Heart left ventricle (tissue), 16 donors: ENCODE measurements around the gene PDE6B. TPM values are rescaled to one million over a fixed set of nuclear protein-coding genes. Genes with fewer than 3 reads are reported as not detected.

Source experiments
- ATAC-seq, 4 donors: fragments of 200-7000 bp; cut with Tn5 transposase; one replicate each; pipeline ENCODE4 v1.9.1; 2020 to 2022; ENCODE audit warnings: moderate library complexity in 4 of 4, mild to moderate bottlenecking in 3 of 4, moderate number of reproducible peaks in 1 of 4
- DNase-seq, 5 donors: peaks; one replicate each; pipeline ENCODE4 v3.0.0-alpha.2; 2020
- H3K27ac ChIP-seq, 12 donors: fragments of 200-600 bp; sonication (generic) in 4 of 12; one replicate each; pipeline versions ENCODE4 v1.5.0 to v1.8.0; 2016 to 2022; ENCODE audit warnings: mild to moderate bottlenecking in 2 of 12
- H3K27me3 ChIP-seq, 9 donors: fragments of 200-600 bp; sonication (generic) in 2 of 9; one replicate each; pipeline versions ENCODE4 v1.5.1 to v1.8.0; 2016 to 2022; ENCODE audit warnings: mild to moderate bottlenecking in 3 of 9
- H3K36me3 ChIP-seq, 9 donors: fragments of 200-600 bp; sonication (generic) in 2 of 9; one replicate each; pipeline versions ENCODE4 v1.5.0 to v1.8.0; 2018 to 2022; ENCODE audit warnings: mild to moderate bottlenecking in 2 of 9
- H3K4me1 ChIP-seq, 12 donors: fragments of 200-600 bp; sonication (generic) in 4 of 12; one replicate each; pipeline versions ENCODE4 v1.5.0 to v1.8.0; 2016 to 2022; ENCODE audit warnings: mild to moderate bottlenecking in 3 of 12
- H3K4me3 ChIP-seq, 12 donors: fragments of 200-600 bp; sonication (generic) in 4 of 12; one replicate each; pipeline versions ENCODE4 v1.5.0 to v1.8.0; 2017 to 2022; ENCODE audit warnings: mild to moderate bottlenecking in 9 of 12, moderate library complexity in 4 of 12
- H3K9me3 ChIP-seq, 12 donors: fragments of 200-600 bp; sonication (generic) in 4 of 12; one replicate each; pipeline versions ENCODE4 v1.5.0 to v1.8.0; 2016 to 2022; ENCODE audit warnings: mild to moderate bottlenecking in 1 of 12
- CTCF ChIP-seq, 12 donors: fragments of 200-600 bp; sonication (generic) in 4 of 12; IDR thresholded peaks; one replicate each; pipeline versions ENCODE4 v1.5.0 to v1.8.0; 2018 to 2022; ENCODE audit warnings: antibody characterized with exemption in 12 of 12, mild to moderate bottlenecking in 5 of 12
- POLR2A ChIP-seq, 2 donors: fragments of 450-650 bp; IDR thresholded peaks; one replicate each; pipeline ENCODE4 v1.6.1; 2017; ENCODE audit warnings: antibody characterized with exemption in 2 of 2, mild to moderate bottlenecking in 2 of 2, moderate library complexity in 2 of 2
- WGBS, 4 donors: extraction: QIAGEN DNeasy Blood & Tissue Kit in 2 of 4; methylation state at CpG; one replicate each; pipeline versions ENCODE4 v1.1.5 to v1.1.7; 2013 to 2018; 5-methylcytosine and 5-hydroxymethylcytosine counted together
- intact Hi-C, 10 donors: fragments of 100-400 bp; cut with DNase I; formaldehyde crosslinking; loops; one replicate each; pipeline versions ENCODE4 v1.11.1 to v1.14.2; 2022
- polyA plus RNA-seq, 2 donors: library from polyadenylated mRNA; stranded (reverse); fragments of 200-250 nt; gene quantifications; one replicate each; pipeline ENCODE4 v1.2.3, GENCODE V29; 2013
- total RNA-seq, 9 donors: library from RNA; depleted of rRNA in 2 of 9; stranded (reverse); fragments of >200 nt in 2 of 9; fragmentation: NEBNext Ultra II Directional in 3 of 9; extraction: Animal tissue kit (Norgen Biotek cat#: 25700) in 3 of 9; gene quantifications; one replicate each; pipeline versions ENCODE4 v1.1.0 to v1.2.4, GENCODE V29; 2016 to 2023
- donor health status: ischemic (EF 13 %, LVEDD 7.1; RV severe dilation, severe dysfunction).
- donor health status: healthy with polysubstance abuse.
- donor health status: DM: no; HTN: yes; CAD: no.
- donor health status: DM: no; HTN: no; CAD: no.
- donor health status: ischemic (EF 25% LVEDD 6.9; RV normal size, moderate dysfunction).
- donor health status: ischemic (EF 25% LVEDD 5.7; RV mildly dilated, moderate dysfunction).
- donor health status: healthy.
- donor health status: DM: yes; HTN: yes; CAD: no.
- donor health status: ischemic (EF 35%, LVEDD 5.7; RV mildly dilated, moderate dysfunction).
- donor health status: nonischemic (EF 11% LVEDD 7.7; RV severe dilation, severe dysfunction).
- donor health status: DM: yes; HTN: yes; CAD: no.
- donor health status: PGD.
- donor health status: ischemic (EF 29% LVEDD 5.4; RV normal size, mild dysfunction).
- donor health status: nonischemic (EF 23%, LVEDD 6.1; RV moderate dilation, normal function).

PDE6B gene
- total and polyA plus RNA-seq, 11 donors = 0.61 to 8.4 (median 3.5) TPM

GRCh38 chr4:710116-710515 is 84.7 kb downstream of the PDE6B start:
- no peak overlapping the region for H3K27ac ChIP-seq
- no peaks in the 10 kb centered on the region for H3K9me3 ChIP-seq
- no peaks in the 10 kb centered on the region for H3K27me3 ChIP-seq
- H3K4me1 ChIP-seq = peaks cover 5 to 37% (median 18%) of the 10 kb centered on the region in 12 donors
- no peak for TF ChIP-seq POLR2A (IDR thresholded peaks at IDR 0.05)
- intact Hi-C loops = no loop called here
- ATAC-seq (no peak), DNase-seq (peak in 1 of 5 donors; percentile 12)
- peaks cover 0 to 12% (median 0%) of the 10 kb centered on the region in 9 donors for H3K36me3 ChIP-seq
- no peak overlapping the region for H3K4me3 ChIP-seq
- WGBS, 4 donors = 67 to 73% (median 71%) methylated on average over 7 to 9 of the region's 9 CpGs

- DNase-seq = no peak
- intact Hi-C loops = no loop called here
- Histone ChIP-seq H3K4me1 (peaks cover 5 to 34% (median 17%) of the 10 kb centered on the region in 12 donors), H3K27me3 (no peaks in the 10 kb centered on the region), H3K27ac (no peak overlapping the region), H3K36me3 (peaks cover 0 to 12% (median 0%) of the 10 kb centered on the region in 9 donors), H3K4me3 (no peak overlapping the region), H3K9me3 (no peaks in the 10 kb centered on the region)
- TF ChIP-seq POLR2A (IDR thresholded peaks at IDR 0.05) (no peak), CTCF (IDR thresholded peaks at IDR 0.05) (no peak)
- ATAC-seq = no peak
- 86 to 91% (median 87%) methylated on average over 13 of the region's 13 CpGs for WGBS, 4 donors
These were observed 85.5 kb downstream of the PDE6B start for GRCh38 chr4:710916-711315.

- Histone ChIP-seq H3K27me3 (no peaks in the 10 kb centered on the region), H3K9me3 (no peaks in the 10 kb centered on the region), H3K36me3 (peaks cover 0 to 12% (median 0%) of the 10 kb centered on the region in 9 donors), H3K4me1 (peaks cover 2 to 26% (median 14%) of the 10 kb centered on the region in 12 donors), H3K27ac (no peak overlapping the region), H3K4me3 (no peak overlapping the region)
- WGBS, 4 donors = 59 to 71% (median 62%) methylated on average over 3 of the region's 3 CpGs
- DNase-seq = no peak
- intact Hi-C loops = no loop called here
- no peak for TF ChIP-seq POLR2A (IDR thresholded peaks at IDR 0.05)
- no peak for TF ChIP-seq CTCF (IDR thresholded peaks at IDR 0.05)
- ATAC-seq = no peak
These were observed 86.7 kb downstream of the PDE6B start for GRCh38 chr4:712093-712492.

GRCh38 chr4:712916-713632 is 87.7 kb downstream of the PDE6B start:
- Histone ChIP-seq H3K27ac (no peak overlapping the region), H3K4me3 (no peak overlapping the region), H3K9me3 (no peaks in the 10 kb centered on the region), H3K4me1 (peaks cover 0 to 29% (median 14%) of the 10 kb centered on the region in 12 donors), H3K27me3 (no peaks in the 10 kb centered on the region), H3K36me3 (peaks cover 0 to 12% (median 0%) of the 10 kb centered on the region in 9 donors)
- no peak for TF ChIP-seq CTCF (IDR thresholded peaks at IDR 0.05)
- no peak for TF ChIP-seq POLR2A (IDR thresholded peaks at IDR 0.05)
- ATAC-seq (no peak), DNase-seq (peak in 1 of 5 donors; percentile 12)
- intact Hi-C loops = no loop called here
- WGBS, 4 donors = 84 to 98% (median 91%) methylated on average over 9 of the region's 9 CpGs
